OCI-M2 (cell line): ENCODE results near the gene KIAA1217.

Experiments
- DNase-seq: peaks from one replicate; lab custom pipeline; 2025; ENCODE audit not compliant: unreplicated experiment; lab: John Stamatoyannopoulos, UW

Gene KIAA1217

GRCh38 chr10:24493165-24493564, 284.2 kb downstream of the KIAA1217 start:
- DNase-seq = no peak

GRCh38 chr10:24494236-24494635, 285.3 kb downstream of the KIAA1217 start:
- DNase-seq = no peak

DNA sequence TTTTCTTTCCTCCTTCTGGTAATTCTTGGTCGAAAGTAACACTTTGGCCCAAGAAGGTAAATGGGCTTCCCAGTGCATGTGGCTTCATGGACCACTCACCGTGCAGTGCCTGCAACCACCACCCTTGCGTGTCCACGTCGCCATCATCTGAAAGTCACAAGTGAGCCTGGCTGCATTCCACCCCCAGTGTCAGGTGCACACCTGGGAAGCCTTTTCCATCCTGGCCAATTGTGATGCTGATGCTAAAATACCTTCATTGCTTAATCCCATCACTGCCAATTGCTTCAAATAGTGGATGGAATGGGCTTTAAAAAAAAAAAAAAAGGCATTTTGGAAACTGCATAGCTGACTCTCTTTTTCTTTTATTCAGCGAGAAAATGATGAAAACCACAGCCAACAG, 285.8 kb downstream of the KIAA1217 start:
- no peak for DNase-seq

DNA sequence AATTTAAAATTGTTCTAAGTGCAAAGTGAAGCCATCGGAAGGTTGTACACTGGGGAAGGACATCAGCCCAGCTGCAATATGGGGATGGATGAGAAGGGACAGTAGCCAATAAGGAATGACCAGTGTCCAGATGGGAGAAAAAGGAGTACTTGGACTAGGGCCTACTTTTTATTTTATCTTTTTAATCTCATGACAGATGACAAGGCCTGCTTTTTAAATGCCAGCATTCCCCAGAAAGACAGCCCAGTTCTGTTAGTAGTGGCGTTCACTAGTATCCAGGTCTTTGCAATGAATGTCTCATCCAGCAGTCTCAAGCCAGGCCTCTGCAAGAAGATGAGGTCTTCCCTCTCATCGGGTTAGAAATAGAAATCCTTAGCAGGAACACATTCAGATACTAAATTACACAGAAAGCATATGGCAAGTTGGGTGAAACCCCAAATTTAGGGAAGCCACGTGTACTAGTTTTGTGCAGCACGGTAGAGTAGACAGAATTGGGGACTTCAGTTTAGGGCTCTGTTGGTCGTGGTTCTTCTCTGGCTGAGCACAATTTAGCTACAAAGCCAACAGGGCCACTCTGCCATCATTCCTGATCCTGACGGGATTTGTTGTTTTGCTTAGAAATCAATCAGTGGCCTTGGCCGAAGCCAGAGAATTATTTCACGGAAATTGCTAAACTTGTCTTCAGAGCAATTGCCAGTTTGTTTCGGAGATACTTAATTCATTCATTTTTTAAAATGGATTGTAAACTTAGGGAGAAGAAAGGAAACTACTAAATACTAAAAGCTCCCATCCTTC, 286.9 kb downstream of the KIAA1217 start:
- DNase-seq = no peak

GRCh38 chr10:24496906-24497305, 288.0 kb downstream of the KIAA1217 start:
- DNase-seq = no peak

DNA sequence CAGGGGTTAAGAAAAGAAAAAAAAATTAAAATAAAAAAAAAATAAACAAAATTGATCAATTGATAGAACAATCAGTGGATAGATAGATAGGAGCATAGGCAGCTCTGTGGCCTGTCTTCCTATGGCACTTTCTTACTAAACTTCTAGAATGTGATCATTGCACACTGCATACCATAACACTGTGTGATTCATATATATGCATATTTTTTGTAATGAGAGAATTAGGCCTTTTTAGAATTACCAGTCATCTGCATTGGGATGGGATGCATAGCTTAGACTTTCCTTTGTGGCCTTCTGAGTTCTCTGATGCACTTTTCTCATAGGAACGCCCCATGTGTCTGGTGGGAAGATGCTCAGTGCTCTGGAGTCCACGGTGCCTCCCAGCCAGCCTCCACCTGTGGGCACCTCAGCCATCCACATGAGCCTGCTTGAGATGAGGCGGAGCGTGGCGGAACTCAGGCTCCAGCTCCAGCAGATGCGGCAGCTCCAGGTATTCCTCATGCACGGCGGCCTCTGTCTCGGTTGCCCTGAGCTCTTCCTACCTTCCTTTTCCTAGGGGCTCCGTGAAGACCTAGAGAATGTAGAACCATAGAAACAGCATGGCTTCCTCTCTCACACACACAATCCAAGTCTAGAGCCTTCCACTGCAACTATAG, 292.2 kb downstream of the KIAA1217 start:
- DNase-seq = no peak

DNA sequence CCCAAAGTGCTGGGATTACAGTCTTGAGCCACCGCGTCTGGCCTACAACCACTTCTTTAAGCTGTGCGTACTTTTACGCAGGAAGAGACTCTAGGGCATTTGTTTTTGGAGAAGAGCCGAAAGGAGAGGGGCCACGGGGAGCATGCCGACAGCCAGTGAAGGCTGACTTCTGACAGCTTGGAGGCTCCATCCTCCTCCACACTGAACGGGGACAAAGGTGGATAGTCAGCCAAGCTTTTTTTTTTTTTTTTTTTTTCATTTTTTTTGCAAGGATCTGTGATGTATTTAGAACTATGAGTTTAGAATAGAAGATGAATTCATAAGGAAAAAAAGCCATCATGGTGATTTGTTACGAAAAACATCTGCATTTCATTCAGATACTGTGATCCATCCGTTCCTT, 293.1 kb downstream of the KIAA1217 start:
- DNase-seq = no peak

GRCh38 chr10:24502801-24503460, 294.0 kb downstream of the KIAA1217 start:
- no peak for DNase-seq

DNA sequence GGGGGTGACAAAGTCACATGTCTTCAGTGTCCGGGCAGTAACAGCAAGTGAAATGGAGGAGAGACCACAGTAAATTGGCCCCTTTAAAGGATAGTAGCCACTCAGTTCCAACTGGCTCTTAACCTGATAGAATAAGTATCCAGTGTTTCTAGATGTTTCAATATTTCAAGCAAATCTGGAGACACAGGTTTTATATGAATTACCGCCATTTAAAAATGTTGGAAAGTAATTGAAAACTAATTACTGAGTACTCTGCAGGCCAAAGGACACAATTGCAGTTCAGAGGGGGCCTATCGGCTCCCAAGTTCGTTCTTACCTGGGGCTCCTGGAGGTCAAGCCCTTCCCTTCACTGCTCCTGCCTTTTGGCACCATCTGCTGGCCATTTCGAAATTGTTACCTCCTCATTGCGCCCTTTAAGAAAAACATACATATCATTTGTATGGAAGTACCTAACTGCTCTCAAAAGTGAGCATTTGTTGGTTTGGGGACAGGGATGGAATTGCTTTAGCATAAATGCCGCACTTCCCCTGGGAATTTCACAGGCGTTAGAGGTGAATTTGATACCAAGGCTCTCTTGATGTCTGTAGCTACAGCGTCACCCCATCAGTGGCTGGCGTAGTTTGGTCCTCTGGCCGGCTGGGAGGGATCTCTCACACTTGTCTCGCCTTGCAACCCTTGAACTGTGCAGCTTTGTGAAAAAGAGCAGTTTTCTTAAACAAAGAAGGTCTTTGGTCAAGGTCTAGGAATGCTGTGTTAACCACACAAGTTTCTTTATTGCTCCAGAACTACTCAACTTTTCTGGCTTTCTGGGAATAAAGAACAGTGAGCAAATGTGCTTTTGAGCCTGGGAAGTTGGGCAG, 294.8 kb downstream of the KIAA1217 start:
- no peak for DNase-seq

DNA sequence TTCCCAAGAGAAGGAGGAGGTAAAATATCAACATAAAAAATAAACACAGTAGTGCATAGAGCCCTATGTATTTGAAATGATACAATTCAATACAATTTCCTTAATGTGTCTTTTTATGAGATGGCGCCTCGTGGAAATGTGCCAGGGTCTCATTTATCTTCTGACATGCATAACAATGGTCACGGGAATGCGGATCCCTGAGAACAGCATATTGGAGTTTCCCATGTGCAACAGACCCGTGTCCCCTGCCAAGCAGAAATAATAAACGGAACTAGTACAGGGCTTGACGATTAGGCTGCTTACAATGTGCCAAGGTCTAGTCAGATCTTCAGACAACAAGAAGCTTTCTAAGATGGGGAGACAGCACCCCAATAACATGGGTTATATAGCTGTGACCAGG, 296.8 kb downstream of the KIAA1217 start:
- no peak for DNase-seq

DNA sequence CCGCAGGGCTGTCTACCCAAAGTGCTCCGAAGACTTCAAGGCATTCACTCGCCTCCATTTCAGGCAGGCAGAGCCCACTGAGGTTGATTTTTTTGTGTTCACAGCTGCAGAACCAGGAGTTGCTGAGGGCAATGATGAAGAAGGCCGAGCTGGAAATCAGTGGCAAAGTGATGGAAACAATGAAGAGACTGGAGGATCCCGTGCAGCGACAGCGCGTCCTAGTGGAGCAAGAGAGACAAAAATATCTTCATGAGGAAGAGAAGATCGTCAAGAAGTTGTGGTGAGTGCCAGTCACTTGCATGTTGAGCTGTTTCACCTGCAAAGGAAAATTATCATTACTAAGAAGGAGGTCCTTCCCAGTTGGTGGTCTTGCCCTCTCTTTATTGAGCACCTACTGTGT, 304.2 kb downstream of the KIAA1217 start:
- no peak for DNase-seq

- DNase-seq = no peak
Observed at GRCh38 chr10:24515481-24515880, 306.5 kb downstream of the KIAA1217 start.

DNA sequence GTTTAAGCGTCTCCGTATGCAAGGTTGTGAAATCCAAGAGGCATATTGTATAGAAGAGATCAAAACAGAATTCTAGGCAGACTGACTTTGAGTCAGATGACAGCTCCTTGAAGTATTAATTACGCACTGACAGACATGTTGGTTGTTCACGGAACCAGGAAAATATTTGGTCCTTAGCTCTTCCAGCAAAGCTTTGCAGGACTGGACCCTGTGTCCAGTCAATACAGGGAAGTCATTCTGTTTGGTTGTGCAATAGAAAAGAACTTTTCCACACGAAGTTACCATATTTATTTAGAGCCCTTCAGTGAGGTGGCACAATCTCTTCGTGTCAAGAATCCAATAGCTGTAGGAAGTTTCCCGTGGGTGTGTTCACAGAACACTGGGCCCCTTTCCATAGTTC, 309.5 kb downstream of the KIAA1217 start:
- no peak for DNase-seq

GRCh38 chr10:24518981-24519597, 310.2 kb downstream of the KIAA1217 start:
- DNase-seq = no peak

DNA sequence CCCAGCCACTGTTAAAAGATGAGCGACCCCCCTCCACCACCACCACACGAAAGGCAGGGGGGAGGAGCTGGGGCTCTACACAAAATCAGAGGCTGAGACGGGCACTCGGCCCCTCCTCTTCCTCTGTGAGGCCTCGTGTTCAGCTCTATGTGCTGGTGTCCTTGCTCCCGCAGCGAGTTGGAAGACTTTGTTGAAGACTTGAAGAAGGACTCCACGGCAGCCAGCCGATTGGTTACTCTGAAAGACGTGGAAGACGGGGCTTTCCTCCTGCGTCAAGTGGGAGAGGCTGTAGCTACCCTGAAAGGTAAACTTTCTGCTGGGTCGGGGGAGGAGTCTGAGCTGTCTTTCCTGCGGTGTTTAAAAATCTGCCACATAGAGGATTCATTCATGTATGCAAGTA, 311.0 kb downstream of the KIAA1217 start:
- DNase-seq = no peak

DNA sequence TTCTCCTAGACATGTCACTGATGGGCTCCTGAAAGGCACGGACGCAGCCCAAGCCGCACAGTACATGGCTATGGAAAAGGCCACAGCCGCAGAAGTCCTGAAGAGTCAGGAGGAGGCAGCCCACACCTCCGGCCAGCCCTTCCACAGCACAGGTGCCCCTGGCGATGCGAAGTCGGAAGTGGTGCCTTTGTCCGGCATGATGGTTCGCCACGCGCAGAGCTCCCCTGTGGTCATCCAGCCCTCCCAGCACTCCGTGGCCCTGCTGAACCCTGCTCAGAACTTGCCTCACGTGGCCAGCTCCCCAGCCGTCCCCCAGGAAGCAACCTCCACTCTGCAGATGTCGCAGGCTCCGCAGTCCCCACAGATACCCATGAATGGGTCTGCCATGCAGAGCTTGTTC, 315.4 kb downstream of the KIAA1217 start:
- DNase-seq = no peak

DNA sequence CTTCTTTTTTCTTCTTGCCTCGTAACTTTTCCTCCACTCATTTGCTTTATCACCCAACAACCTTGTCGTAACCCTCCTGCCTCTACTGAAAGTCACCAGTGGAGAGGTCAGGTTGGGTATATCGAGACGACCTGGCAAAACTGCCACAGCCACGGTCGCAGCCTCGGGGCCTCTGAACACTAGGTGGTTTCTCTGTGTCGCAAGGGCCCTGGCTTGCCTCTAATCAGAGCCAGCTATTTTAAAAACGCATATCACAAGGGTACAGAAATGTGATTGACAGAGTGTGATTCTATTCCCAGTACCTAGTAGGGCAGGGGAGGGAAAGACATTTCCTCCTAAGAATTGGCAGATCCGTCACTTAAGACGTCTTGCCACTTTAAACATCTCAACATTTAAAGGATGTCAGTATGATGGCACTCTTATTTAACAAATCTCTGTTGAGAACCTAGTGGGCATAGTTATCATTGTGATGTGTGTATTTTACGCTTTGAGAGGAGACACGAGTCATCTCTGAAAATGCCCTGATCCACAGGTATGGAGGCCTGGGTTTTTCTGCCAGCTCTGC, 317.2 kb downstream of the KIAA1217 start:
- no peak for DNase-seq

DNA sequence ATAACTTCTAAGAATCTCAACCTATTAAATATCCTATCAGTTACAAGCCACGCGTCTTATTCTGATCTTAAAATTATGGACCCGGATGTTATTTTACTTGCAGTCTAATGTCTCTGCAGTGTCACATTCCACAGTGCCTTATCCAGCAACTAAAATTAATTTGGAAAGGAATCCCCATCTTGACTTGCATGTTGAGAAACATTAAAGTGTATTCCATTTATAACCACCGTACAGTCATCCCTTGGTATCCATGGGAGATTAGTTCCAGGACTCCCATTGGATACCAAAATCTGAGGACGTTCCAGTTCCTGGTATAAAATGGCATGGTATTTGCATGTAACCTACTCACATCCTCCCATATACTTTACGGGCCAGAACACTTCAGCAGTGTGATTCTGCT, 320.0 kb downstream of the KIAA1217 start:
- DNase-seq = no peak

GRCh38 chr10:24531439-24531838, 322.5 kb downstream of the KIAA1217 start:
- DNase-seq = no peak

DNA sequence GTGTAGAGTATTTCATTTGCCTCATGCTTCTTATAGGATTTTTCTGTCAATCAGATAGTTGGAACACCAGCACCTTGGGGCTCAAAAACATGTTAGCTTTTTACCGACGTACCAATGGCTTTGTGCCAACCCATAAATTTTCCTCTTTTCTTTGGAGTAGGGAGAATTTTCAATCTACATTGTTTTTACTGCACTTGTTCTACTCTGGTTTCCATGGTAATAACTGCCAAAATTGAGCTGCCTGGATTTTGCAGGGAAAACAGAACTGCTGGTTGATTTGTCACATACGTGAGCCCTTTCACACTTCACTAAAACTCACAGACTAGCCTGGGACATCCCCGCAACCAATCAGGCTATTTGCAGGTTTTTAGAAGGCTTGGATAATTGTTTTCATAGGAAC, 325.0 kb downstream of the KIAA1217 start:
- no peak for DNase-seq
